Keratinocyte (primary cell): ENCODE data around the gene ACAP2.

Experiments used
- CTCF ChIP-seq, 3 experiments: IDR thresholded peaks in 1 of 3; conservative IDR thresholded peaks in 1 of 3; optimal IDR thresholded peaks in 1 of 3; 2 replicates in 2 of 3; 3 replicates in 1 of 3; pipeline versions ENCODE3 to v1.5.1; 2011; ENCODE audit warnings: low read length in 3 of 3, mild to moderate bottlenecking in 3 of 3, moderate library complexity in 2 of 3, control low read depth in 1 of 3, inconsistent platforms in 1 of 3; ENCODE audit not compliant: insufficient read depth in 2 of 3; ENCODE audit errors: extremely low read depth in 1 of 3
- EZH2 ChIP-seq: IDR thresholded peaks from one replicate; pipeline ENCODE4 v1.6.1; 2012; ENCODE audit warnings: inconsistent platforms, mild to moderate bottlenecking, low read length, moderate library complexity

- TF ChIP-seq CTCF (optimal IDR thresholded peaks at IDR 0.05 in 1 of 3, IDR thresholded peaks at IDR 0.05 in 1 of 3, conservative IDR thresholded peaks at IDR 0.05 in 1 of 3; ENCODE audit: extremely low read depth in 1 of 3, insufficient read depth in 2 of 3, low read length in 3 of 3) = no peak
- TF ChIP-seq EZH2 = no peak
Measured at GRCh38 chr3:195468841-195469240, 26.0 kb upstream of the ACAP2 start.
